ENCODE results near the gene DOCK2.
"Not testable (repeated sequence)": the region's sequence is repeated elsewhere in the genome, so short reads cannot be mapped to it uniquely, and the experiment has no call there.

DOCK2 gene

DNA sequence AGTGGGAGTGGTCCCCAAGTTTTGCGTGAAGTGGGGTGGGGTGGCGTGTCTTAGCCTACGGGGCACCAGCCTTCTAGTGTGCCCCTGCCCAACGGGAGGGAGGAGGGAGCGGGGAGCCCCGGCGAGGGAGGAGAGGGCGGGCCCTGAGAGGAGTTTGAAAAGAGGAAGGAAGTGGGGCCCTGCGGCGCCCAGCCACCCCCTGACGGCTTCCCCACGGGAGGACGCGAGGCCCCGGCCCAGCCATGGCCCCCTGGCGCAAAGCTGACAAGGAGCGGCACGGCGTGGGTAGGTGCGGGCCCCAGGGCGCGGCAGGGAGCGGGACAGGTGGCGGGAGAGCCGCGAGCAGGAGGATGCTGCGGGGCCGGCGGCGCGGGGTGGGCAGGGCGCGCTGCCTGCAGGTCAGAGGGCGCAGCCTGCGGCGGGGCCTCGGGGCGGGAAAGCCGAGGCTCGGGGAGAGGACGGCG is at the start of gene DOCK2:
Gene DOCK2, plus strand, starts transcription at position 191 of the 464 bp plus-strand sequence. Its CDS starts 52 bp downstream, at position 243.
- peak; percentile 87 for DNase-seq (ENCODE audit: low spot score)

DNA sequence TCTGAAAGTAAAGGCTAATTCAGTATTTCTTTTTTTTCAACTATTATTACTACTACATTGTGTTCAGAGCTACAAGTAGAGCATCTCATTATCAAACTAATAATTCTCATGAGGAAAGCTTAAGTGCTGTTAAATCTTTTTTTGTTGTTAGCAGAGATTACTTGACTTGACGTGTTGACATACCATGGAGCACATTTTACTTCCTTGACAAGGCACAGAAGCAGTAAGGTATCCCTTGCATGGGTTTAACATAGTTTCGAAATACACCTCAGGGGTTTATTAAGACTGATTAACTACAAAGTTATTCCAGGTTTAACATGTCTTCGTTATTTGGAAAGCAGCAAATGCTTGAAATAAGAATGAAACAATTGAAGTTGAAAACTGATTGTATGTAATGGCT is 46.5 kb upstream of the DOCK2 start:
- DNase-seq (ENCODE audit: low spot score), result no peak

DNA sequence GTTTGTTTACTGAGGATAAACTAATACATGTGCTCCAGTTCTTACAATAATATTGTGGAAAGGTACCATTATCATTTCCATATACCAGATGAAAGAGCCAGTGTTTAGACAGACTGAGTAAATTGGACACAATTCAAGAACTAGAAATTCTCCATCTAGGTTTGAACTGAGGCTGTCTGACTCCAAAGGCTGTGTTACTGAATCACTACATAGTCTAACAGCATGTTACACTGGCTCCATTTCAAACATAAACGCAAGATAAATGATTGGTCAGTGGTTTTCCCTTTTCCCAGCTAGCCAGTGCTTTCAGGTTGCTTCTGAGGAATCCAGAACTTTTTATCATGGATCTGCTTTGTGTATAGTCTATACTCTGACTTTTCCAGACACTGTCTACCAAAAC is 45.4 kb upstream of the DOCK2 start:
- no peak for DNase-seq (ENCODE audit: low spot score)

DNA sequence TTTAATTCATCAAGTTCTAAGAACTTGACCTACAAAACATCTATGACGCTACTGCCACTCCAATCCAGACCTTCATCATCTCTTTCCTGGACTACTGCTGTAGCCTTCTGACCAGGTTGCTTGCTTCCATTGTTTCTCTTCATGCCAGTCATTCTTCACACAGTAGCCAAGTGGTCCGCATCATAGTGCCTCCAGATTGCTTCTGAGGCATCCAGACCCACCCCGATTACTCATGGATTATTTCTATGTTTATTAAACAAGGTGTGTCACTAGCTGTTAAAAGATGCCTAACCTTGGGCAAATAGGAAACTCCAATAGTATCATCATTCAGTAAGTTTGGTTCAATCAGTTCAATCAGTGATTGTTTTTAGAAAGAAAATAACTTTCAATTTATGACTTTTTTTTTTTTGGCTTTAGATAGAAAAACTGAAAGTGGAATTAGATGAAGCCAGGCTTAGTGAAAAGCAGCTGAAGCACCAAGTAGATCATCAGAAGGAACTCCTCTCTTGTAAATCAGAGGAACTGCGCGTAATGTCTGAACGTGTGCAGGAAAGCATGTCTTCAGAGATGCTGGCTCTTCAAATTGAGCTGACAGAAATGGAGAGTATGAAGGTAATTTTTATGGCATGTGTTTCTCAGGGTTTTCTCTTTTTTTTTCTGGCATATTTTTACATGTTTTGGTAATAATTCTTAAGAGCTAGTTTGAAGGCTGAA is 44.0 kb upstream of the DOCK2 start:
- no peak for DNase-seq (ENCODE audit: low spot score)

DNA sequence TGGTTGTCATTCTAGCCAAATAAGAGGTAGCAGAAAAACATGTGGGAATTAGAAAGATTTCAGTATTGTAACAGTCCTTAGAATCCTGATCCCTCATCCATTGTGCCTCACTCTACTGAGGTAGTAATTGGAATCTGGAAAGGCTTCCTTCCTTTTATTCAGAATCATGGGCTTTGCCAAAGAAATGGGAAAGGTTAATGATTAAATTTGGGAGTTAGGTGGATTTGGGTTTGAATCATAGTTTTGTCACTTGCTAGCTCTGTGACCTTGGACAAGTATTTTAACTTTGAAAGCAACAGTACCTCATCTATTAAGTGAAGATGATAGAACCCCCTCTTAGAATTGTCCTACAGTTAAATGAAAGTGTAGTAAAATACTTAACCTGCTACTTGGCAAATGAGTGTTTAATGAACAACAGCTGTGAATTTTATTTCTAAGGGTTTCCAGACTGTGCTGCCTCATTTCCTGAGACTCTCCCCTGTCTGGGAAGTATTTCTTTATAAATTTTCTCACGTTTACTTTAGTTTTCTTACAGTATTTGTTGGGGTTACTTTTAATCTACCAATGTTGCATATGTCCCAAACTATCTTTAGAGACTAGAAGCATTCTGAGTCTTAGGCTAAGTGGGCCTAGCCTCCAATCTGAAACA is 41.8 kb upstream of the DOCK2 start:
- DNase-seq (ENCODE audit: low spot score), result no peak

DNA sequence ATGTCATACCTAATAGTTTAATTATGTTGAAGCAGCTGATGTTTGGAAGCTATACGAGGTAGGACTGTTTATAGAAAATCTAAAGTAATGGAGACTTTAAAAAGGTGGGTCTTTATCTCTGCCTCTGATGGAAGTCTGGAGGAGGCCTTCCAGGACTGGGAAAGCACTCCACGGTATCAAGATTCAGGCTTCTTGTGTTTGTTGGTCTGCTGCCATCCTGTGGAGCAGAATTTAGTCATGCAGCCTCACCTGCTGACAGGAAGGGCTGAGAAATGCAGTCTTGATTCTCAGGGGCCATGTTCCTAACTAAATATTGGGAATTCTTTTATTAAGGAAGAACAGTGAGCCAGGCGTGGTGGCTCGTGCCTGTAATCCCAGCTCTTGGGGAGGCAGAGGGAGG is 37.6 kb upstream of the DOCK2 start:
- no peak for DNase-seq (ENCODE audit: low spot score)

DNA sequence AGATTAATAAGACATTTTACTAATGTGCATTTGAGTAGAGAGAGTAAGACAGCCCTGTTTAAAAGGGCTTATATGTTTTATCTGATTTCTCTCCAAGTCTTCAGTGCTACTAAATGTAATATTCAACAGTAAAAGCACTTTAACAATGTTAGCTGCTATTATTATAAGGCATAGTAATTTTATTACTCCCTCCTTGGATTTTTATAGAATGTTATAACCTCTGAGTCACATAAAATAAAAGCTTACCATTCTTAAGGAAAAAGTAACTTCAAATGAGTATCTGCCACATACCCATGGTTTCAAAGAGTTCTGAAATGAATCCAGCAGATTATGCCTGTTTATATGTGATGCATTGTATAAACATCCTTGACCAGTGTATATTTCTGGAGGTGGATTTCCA is 34.5 kb upstream of the DOCK2 start:
- DNase-seq (ENCODE audit: low spot score), result no peak

DNA sequence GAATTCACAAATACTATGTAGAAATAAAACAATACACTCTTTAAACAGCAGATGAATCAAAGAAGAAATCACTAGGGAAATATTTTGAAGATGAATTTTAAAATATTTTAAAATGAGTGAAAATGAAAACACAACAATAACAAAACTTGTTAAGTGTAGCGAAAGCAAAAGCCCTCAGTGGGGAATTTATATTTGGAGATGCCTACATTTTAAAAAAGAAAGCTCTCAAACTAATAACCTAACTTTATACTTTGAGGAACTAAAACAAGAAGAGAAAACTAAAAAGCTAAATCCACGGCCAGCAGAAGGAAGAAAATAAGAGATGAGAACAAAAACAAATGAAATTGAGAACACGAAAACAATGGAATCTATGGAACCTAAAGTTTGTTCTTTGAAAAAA is 30.8 kb upstream of the DOCK2 start:
- DNase-seq (ENCODE audit: low spot score), result no peak

DNA sequence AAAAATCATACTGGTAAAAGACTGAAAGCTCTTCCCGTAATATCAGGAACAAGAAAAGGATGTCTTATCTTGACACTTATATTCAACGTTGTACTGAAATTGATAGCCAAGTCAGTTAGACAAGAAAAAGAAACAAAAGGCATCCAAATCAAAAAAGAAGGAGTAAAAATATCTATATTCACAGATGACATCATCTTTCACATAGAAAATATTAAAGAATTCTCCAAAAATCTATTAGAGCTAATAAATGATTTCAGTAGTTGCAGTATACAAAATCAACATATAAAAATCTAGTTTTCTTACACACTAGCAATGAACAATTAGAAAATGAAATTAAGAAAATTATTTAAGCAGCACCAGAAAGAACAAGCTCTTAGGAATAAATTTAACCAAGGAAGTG is 29.2 kb upstream of the DOCK2 start:
- no peak for DNase-seq (ENCODE audit: low spot score)

DNA sequence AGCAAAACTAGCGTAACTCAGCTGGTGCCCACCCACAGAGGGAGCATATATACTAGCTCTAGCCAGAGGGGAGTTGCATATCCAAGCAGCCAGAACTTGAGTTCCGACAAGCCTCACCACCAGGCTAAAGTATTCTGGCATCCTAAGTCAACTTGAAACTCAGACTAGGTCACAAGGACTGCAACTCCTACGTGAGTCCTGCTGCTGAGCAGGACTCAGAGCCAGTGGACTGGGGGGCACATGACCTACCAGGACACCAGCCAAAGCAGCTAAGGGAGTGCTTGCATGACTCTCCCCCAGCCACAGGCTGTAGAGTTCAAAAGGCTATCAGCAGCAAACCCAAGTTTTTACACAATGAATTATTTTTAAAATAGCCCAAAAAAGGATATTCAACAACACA is 27.4 kb upstream of the DOCK2 start:
- DNase-seq (ENCODE audit: low spot score), result no peak

DNA sequence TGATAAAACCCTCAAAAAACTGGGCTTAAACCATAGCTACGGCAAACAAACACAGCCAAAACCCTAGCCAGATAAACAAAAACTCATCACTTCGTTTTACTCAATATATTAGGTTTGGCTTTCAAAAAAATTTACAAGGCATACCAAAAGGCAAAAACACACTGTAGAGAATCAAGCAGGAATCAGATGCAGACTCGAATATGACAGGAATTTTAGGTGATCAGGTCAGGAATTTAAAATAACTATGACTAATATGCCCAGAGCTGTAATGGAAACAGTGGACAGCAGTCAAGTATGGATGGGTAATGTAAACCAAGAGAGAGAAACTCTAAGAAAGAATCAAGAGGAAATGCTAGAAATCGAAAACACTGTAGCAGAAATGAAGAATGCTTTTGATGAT is 26.5 kb upstream of the DOCK2 start:
- DNase-seq (ENCODE audit: low spot score), result no peak

DNA sequence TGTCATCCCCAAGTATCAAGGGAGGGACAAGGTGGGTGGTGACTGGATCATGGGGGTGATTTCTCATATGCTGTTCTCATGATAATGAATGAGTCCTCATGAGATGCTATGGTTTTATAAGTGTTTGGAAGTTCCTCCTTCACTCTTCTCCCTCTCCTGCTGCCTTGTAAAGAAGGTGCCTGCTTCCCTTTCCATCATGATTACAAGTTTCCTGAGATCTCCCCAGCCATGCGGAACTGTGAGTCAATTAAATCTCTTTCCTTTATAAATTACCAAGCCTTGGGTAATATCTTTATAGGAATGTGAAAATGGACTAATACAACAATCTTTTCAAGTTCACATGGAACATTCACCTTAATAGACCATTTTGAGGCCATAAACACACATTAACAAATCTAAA is 21.5 kb upstream of the DOCK2 start:
- no peak for DNase-seq (ENCODE audit: low spot score)

DNA sequence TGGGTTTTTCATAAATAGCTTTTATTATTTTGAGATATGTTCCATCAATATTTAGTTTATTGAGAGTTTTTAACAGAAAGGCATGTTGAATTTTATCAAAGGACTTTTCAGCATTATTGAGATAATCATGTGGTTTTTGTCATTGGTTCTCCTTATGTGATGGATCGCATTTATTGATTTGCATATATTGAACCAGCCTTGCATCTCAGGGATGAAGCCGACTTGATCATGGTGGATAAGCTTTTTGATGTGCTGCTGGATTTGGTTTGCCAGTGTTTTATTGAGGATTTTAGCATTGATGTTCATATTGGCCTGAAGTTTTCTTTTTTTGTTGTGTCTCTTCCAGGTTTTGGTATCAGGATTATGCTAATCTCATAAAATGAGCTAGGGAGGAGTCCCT is 12.8 kb upstream of the DOCK2 start:
- not testable (repeated sequence) for DNase-seq (ENCODE audit: low spot score)

DNA sequence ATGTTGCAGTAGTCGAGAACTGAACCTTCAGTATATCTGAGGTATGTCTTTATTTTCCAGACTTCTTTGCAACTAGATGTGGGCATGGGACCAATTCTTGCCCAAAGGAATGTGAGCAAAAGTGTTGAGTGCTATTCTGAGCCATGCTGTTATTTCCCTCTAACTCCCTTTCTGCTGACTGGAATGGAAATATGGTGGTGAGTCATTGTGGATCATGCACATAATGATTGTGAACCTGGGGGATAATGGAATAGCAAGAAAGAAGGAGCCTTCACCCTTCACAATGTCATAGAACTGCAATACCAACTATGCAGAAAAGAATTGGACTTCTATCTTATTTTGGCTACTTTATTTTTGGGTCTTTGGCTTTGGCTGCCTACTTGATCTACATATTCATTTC is 10.3 kb upstream of the DOCK2 start:
- DNase-seq (ENCODE audit: low spot score), result no peak

DNA sequence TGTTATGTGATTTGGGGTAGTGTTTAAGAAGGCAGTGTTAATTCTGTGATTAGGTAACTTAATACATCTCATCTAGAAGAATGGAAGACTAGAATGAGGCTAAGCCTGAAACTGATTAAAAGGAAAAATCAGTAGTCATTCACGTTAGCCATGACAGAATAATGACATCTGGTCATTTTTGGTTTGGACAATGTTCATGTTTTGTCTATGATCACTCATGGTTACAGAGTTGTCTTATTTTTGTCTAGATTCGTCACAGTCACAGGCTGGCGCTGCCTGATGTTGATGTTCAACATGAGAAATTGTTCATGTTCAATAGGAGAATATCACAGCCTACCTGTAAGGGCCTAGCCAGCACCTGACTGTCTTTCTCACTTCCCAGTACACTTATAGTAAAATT is 9.5 kb upstream of the DOCK2 start:
- no peak for DNase-seq (ENCODE audit: low spot score)

DNA sequence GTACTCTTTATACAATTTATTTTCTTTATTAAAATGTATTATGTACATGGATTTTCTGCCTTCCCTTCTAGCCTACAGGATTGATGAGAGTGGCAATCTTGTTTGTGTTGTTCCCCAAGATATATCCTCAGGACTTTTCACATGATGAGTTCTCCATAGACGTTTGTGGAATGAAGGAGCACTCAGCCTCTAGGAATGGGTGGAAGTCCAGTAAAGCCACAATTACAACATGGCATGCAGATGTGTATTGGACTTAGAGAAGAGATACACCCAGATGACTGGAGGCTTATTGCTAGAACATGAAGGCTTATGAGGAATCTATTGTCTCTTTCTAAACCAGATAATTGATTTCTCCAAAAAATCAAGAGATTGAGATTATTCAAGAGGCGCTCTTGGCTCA is 8.2 kb upstream of the DOCK2 start:
- no peak for DNase-seq (ENCODE audit: low spot score)

DNA sequence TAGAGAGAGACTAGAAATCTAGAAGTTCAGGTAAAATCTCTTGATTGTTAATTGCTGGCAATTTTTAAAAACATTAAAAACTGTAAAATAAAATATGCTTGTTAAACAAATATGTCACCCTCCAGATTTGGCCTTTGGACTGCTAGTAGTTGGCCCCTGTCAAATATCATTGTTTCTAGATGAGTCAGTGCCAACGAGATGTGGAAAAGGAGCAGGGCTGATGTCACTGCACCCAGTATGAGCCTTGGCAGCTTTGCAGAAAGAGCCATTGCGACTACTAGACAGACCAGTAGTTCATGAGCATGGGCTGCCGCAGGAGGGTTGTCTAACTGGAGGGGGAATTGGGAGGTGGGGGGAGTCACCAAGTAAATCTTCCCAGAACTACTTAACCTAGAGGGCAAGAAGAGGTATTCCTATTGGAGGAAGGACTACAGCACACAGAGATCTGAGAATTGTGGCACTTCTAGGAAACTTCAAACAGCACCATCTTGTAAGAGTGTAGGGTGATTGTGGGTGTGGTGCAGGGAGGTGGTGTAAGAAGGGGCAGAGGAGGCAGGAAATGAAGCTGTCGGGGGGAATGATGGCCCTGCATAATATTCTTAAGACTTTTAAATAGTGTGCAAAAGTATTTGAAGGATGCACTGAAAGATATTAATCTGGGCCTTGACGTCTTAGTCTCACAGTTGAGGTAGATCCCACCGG is 7.1 kb upstream of the DOCK2 start:
- no peak for DNase-seq (ENCODE audit: low spot score)

DNA sequence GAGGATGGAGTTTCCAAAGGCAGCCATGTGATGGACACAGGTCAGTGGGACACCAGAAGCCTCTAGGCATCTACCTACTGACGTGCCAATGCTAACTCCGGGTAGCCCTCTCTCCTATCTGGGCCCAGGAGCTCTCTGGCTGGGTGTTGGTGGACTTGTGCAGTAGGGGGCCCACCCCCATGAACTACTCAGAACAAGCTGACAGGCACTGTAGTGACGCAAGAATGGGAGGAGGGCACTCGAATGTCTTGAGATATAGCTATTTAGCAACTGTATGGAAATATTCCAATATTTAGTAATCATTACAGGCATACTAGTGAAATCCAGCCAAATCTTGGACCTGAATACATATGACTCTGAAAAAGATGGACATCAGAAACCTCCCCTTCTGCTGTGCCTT is 5.7 kb upstream of the DOCK2 start:
- DNase-seq (ENCODE audit: low spot score), result no peak

DNA sequence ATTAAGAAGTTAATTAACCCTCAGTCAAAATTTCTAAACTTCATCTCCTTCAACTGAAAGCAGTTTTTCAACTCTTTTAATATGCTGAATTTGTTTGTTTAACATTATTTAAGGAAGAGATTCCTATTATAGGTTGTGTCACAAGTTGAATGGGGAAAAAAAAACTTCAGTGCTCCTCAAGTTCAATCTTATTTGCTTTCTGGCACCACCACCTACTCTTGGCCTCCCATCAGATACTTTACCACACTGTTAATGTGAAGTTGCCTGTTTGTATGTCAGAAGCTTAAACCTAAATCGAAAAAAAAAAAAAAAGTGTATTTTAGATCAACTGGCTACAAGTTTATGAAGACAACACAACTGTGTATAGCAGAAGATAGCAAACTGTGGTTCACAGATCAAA is 4.1 kb upstream of the DOCK2 start:
- DNase-seq (ENCODE audit: low spot score), result no peak

DNA sequence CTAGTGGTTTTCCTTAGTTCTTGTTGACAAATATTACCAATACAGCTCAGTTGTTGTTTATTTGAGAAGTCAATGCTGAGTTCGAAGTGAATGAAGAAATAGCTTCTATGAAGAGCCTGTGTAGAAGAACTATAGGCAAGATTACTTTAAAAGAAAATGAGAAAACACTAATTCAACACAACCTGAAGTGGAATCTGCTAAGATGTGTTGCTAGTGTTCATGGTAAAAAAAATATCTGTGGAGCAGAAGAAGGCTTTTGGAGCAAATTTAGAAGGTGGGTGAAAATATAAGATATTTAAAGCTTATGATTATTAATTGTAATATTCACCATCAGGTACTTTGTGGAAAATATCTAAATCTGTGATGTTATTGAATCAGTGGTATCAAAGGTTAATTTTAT is 2.5 kb upstream of the DOCK2 start:
- DNase-seq (ENCODE audit: low spot score), result no peak

DNA sequence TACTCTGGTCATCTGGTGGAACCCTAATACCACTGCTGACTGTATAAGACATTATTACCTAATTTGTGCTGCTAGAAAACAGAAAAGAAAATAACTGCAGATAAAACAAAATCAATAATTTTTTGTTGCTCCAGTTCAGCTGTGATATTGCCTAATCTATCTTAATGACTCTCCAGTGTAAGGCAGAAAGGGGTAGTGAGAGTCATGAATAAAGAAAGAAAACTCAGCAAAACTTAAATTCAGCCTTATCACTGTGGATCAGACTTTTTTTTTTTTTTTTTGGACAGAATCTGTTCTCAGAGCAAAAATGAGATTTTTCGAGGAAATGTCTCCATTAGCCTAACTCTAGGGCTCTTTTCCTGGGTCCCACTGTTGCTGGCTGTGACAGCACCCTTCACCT is 1.1 kb upstream of the DOCK2 start:
- no peak for DNase-seq (ENCODE audit: low spot score)

DNA sequence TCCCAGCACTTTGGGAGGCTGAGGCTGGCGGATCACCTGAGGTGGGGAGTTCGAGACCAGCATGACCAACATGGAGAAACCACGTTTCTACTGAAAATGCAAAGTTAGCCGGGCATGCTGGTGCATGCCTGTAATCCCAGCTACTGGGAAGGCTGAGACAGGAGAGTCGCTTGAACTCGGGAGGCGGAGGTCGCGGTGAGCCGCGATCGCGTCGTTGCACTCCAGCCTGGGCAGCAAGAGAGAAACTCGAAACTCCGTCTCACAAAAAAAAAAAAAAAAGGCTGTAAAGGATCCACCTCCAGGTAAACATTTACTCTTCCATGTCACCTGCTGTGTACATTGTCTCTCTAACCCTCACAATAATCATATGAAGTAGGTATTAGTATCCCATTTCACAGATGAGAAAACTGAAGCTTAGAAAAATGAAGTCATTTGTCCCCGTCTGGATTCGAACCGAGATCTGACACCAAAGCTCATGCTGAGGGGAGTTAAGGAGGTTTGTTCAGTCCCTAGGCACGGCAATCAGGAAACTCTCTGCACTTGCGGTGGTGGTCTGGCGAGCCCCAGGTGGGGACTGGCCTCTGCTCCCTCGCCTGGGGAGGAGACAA is 494 bp upstream of the DOCK2 start:
- DNase-seq (ENCODE audit: low spot score), result no peak

DNA sequence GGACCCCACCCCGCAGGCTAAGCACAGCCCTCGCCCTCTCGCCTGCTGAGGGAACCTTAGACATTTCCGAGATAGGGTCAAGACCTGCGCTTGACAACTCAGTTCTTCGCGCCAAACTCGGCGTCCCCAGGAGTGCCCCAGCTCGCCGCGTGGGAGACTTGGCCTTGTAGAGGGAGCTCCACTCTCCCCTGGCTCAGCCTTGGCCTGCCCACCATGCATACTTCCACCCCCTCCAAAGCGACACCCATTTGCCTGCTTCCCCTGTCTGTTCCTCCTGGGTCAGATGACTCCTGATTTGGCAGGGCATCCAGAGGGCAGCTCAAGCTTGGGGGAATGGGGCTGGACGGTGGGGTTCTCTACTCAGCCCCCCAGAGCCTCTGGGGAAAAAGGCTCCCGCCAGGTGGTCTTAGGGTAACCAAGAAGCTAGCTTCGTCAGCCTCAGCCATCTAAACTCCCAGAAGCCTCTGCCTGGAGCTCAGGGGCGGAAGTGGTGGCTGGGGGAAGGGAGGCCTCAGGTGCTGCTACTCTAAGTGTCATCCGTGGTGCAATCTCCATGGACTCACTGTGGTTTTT is 560 bp downstream of the DOCK2 start:
- peak; percentile 60 for DNase-seq (ENCODE audit: low spot score)
